Stimulated activated CD8-positive, alpha-beta memory T cell treated with anti-CD3 and anti-CD28 coated beads, Interleukin-12 subunit alpha, Interleukin-12 subunit beta, amount 100 ng/mL, for 1 hour (primary cell): ENCODE measurements around the gene FAM50A.

Experiments
- DNase-seq: peaks from one replicate; pipeline ENCODE4 v3.0.0-alpha.2; 2020; ENCODE audit warnings: low read depth

FAM50A gene

GRCh38 chrX:154413142-154413541, 30.8 kb upstream of the FAM50A start:
- no peak for DNase-seq

- DNase-seq = no peak
Observed at GRCh38 chrX:154417157-154417556, 26.8 kb upstream of the FAM50A start.

GRCh38 chrX:154419189-154419588, 24.8 kb upstream of the FAM50A start:
- no peak for DNase-seq

GRCh38 chrX:154419688-154420401, 24.1 kb upstream of the FAM50A start:
- no peak for DNase-seq

GRCh38 chrX:154420402-154420756, 23.6 kb upstream of the FAM50A start:
- DNase-seq = no peak

GRCh38 chrX:154426916-154427770, 16.8 kb upstream of the FAM50A start:
- no peak for DNase-seq

GRCh38 chrX:154428176-154429171, 15.5 kb upstream of the FAM50A start, which contains the start of gene ATP6AP1:
Gene ATP6AP1, plus strand, starts transcription at chrX:154428677. Its CDS starts 16 bp downstream, at chrX:154428693.
- peak; percentile 73 for DNase-seq

GRCh38 chrX:154429711-154430110, 14.2 kb upstream of the FAM50A start:
- no peak for DNase-seq

GRCh38 chrX:154430479-154430878, 13.5 kb upstream of the FAM50A start:
- no peak for DNase-seq

- no peak for DNase-seq
Observed at GRCh38 chrX:154430916-154431315, 13.0 kb upstream of the FAM50A start.

GRCh38 chrX:154431341-154431740, 12.6 kb upstream of the FAM50A start:
- DNase-seq = no peak

GRCh38 chrX:154432210-154432609, 11.7 kb upstream of the FAM50A start:
- no peak for DNase-seq

- no peak for DNase-seq
Observed at GRCh38 chrX:154433605-154434004, 10.3 kb upstream of the FAM50A start.

- DNase-seq = no peak
Observed at GRCh38 chrX:154434394-154435168, 9.4 kb upstream of the FAM50A start.

- no peak for DNase-seq
Observed at GRCh38 chrX:154435171-154435733, 8.7 kb upstream of the FAM50A start.

- peak; percentile 23 for DNase-seq
Observed at GRCh38 chrX:154436374-154436982, 7.5 kb upstream of the FAM50A start.

- peak; percentile 26 for DNase-seq
Observed at GRCh38 chrX:154436983-154437752, 6.8 kb upstream of the FAM50A start, which contains the start of gene GDI1. Gene GDI1, plus strand, starts transcription at chrX:154437154. Its CDS starts 101 bp downstream, at chrX:154437255.

- no peak for DNase-seq
Observed at GRCh38 chrX:154437971-154438893, 5.7 kb upstream of the FAM50A start.
